Smooth muscle cell (in vitro differentiated cells): ENCODE data around the gene DOCK7. TPM values are rescaled to one million over a fixed set of nuclear protein-coding genes. Genes with fewer than 3 reads are reported as not detected.
A peak's percentile ranks its signal among the peaks of the same experiment; 100 is the strongest.
"Not testable (repeated sequence)": the region's sequence is repeated elsewhere in the genome, so short reads cannot be mapped to it uniquely, and the experiment has no call there.

ENCODE experiments used
- DNase-seq: peaks from one replicate; lab custom pipeline; 2025; ENCODE audit not compliant: unreplicated experiment; lab: John Stamatoyannopoulos, UW
- H2AFZ ChIP-seq: fragments of 200-600 bp; sonication (generic); 2 replicates; pipeline ENCODE4 v1.6.0; 2016; ENCODE audit warnings: antibody characterized with exemption, low read depth, mild to moderate bottlenecking
- H3F3A ChIP-seq: fragments of 200-600 bp; sonication (generic); 2 replicates; pipeline ENCODE4 v1.6.0; 2017; ENCODE audit warnings: antibody characterized with exemption, low read depth
- H3K27ac ChIP-seq: fragments of 200-600 bp; sonication (generic); 2 replicates; pipeline ENCODE4 v1.5.1; 2016; ENCODE audit warnings: low read depth, mild to moderate bottlenecking
- H3K27me3 ChIP-seq: fragments of 200-600 bp; sonication (generic); 2 replicates; pipeline ENCODE4 v1.6.1; 2016; ENCODE audit warnings: low read depth, mild to moderate bottlenecking
- H3K36me3 ChIP-seq: fragments of 200-600 bp; sonication (generic); 2 replicates; pipeline ENCODE4 v1.5.1; 2016; ENCODE audit warnings: low read depth
- H3K4me1 ChIP-seq: fragments of 200-600 bp; sonication (generic); 2 replicates; pipeline ENCODE4 v1.5.1; 2016; ENCODE audit warnings: low read depth
- H3K4me2 ChIP-seq: fragments of 200-600 bp; sonication (generic); 2 replicates; pipeline ENCODE4 v1.6.0; 2016; ENCODE audit warnings: mild to moderate bottlenecking
- H3K4me3 ChIP-seq: fragments of 200-600 bp; sonication (generic); 2 replicates; pipeline ENCODE4 v1.5.1; 2016; ENCODE audit warnings: mild to moderate bottlenecking
- H3K79me2 ChIP-seq: fragments of 200-600 bp; sonication (generic); 2 replicates; pipeline ENCODE4 v1.6.0; 2016; ENCODE audit warnings: low read depth, mild to moderate bottlenecking
- H3K9ac ChIP-seq: fragments of 200-600 bp; sonication (generic); 2 replicates; pipeline ENCODE4 v1.6.0; 2016; ENCODE audit warnings: low read depth
- H3K9me3 ChIP-seq: fragments of 200-600 bp; sonication (generic); replicated peaks from 2 replicates; pipeline ENCODE4 v1.5.1; 2016; ENCODE audit warnings: low read depth
- H4K20me1 ChIP-seq: fragments of 200-600 bp; sonication (generic); 2 replicates; pipeline ENCODE4 v1.6.0; 2016; ENCODE audit warnings: low read depth
- CTCF ChIP-seq: fragments of 200-600 bp; sonication (generic); IDR thresholded peaks from 2 replicates; pipeline ENCODE4 v1.5.1; 2017; ENCODE audit warnings: borderline replicate concordance, mild to moderate bottlenecking, antibody characterized with exemption; ENCODE audit not compliant: insufficient read depth, poor library complexity, severe bottlenecking
- WGBS: methylation state at CpG from one replicate; pipeline ENCODE4 v1.1.7; 2016; ENCODE audit warnings: low lambda C conversion rate; 5-methylcytosine and 5-hydroxymethylcytosine counted together
- polyA plus RNA-seq: library from polyadenylated mRNA; unstranded; fragments of >200 nt; fragmentation: Nextera tagmentation; extraction: Ambion mirVana; gene quantifications from 2 replicates; pipeline ENCODE4 v1.2.1, GENCODE V29; 2016
- total RNA-seq: library from RNA; depleted of rRNA; stranded (reverse); fragments of >200 nt; gene quantifications from 2 replicates; pipeline ENCODE4 v1.2.3, GENCODE V29; 2014

Gene DOCK7
- total and polyA plus RNA-seq, 2 experiments from 2014 or later, result 19.6 to 81.3 TPM

GRCh38 chr1:62687421-62687902 lies 724 bp downstream of the DOCK7 start:
- H4K20me1 ChIP-seq, result peaks cover 38% of the 10 kb centered on the region
- H2AFZ ChIP-seq, result peak overlapping the region; percentile 74
- peak overlapping the region; percentile 93 for H3K27ac ChIP-seq
- TF ChIP-seq CTCF, result no peak
- no peaks in the 10 kb centered on the region for H3K27me3 ChIP-seq
- H3K9me3 ChIP-seq, result no peaks in the 10 kb centered on the region
- H3K4me3 ChIP-seq, result peak overlapping the region; percentile 77
- peaks cover 4% of the 10 kb centered on the region for H3F3A ChIP-seq
- peaks cover 24% of the 10 kb centered on the region for H3K4me1 ChIP-seq
- no peaks in the 10 kb centered on the region for H3K36me3 ChIP-seq
- H3K79me2 ChIP-seq, result peaks cover 49% of the 10 kb centered on the region
- H3K4me2 ChIP-seq, result peak overlapping the region; percentile 87
- DNase-seq, result no peak
- WGBS, result 2% methylated on average over 19 of the region's 33 CpGs
- peak overlapping the region; percentile 85 for H3K9ac ChIP-seq

GRCh38 chr1:62686822-62687221 lies 1.4 kb downstream of the DOCK7 start:
- Histone ChIP-seq H4K20me1 (peaks cover 44% of the 10 kb centered on the region), H3K27ac (no peak overlapping the region), H3K9me3 (no peaks in the 10 kb centered on the region), H3K9ac (no peak overlapping the region), H3K27me3 (no peaks in the 10 kb centered on the region), H2AFZ (no peak overlapping the region), H3K4me1 (peaks cover 24% of the 10 kb centered on the region), H3K4me2 (peak overlapping the region; percentile 87), H3K79me2 (peaks cover 55% of the 10 kb centered on the region), H3K4me3 (peak overlapping the region; percentile 77), H3K36me3 (no peaks in the 10 kb centered on the region), H3F3A (peaks cover 5% of the 10 kb centered on the region)
- WGBS, result 88% methylated on average over 7 of the region's 7 CpGs
- TF ChIP-seq CTCF, result no peak
- no peak for DNase-seq

GRCh38 chr1:62685431-62685859 lies 2.7 kb downstream of the DOCK7 start:
- Histone ChIP-seq H3K9ac (no peak overlapping the region), H4K20me1 (peaks cover 47% of the 10 kb centered on the region), H3K4me3 (no peak overlapping the region), H3K79me2 (peaks cover 62% of the 10 kb centered on the region), H3K36me3 (no peaks in the 10 kb centered on the region), H3K27ac (no peak overlapping the region), H3K9me3 (no peaks in the 10 kb centered on the region), H3K4me2 (peak overlapping the region; percentile 58), H2AFZ (no peak overlapping the region), H3K4me1 (peaks cover 19% of the 10 kb centered on the region), H3K27me3 (no peaks in the 10 kb centered on the region), H3F3A (peaks cover 3% of the 10 kb centered on the region)
- no peak for DNase-seq
- TF ChIP-seq CTCF, result no peak
- 68% methylated on average over 3 of the region's 3 CpGs for WGBS

- H3K9ac ChIP-seq, result no peak overlapping the region
- peaks cover 3% of the 10 kb centered on the region for H3F3A ChIP-seq
- no peak overlapping the region for H3K4me2 ChIP-seq
- H3K27ac ChIP-seq, result no peak overlapping the region
- peaks cover 8% of the 10 kb centered on the region for H3K4me1 ChIP-seq
- no peaks in the 10 kb centered on the region for H3K27me3 ChIP-seq
- no peak overlapping the region for H2AFZ ChIP-seq
- H3K79me2 ChIP-seq, result peaks cover 85% of the 10 kb centered on the region
- H3K36me3 ChIP-seq, result no peaks in the 10 kb centered on the region
- no peaks in the 10 kb centered on the region for H3K9me3 ChIP-seq
- TF ChIP-seq CTCF, result no peak
- H3K4me3 ChIP-seq, result no peak overlapping the region
- H4K20me1 ChIP-seq, result peaks cover 67% of the 10 kb centered on the region
- DNase-seq, result no peak
Measured at GRCh38 chr1:62682531-62682930, 5.7 kb downstream of the DOCK7 start.

GRCh38 chr1:62680992-62681391 lies 7.2 kb downstream of the DOCK7 start:
- H3K27ac ChIP-seq, H3F3A ChIP-seq, H3K9me3 ChIP-seq, H3K4me3 ChIP-seq, H3K4me2 ChIP-seq, H3K4me1 ChIP-seq, H2AFZ ChIP-seq, DNase-seq, H3K36me3 ChIP-seq, H3K9ac ChIP-seq, H3K27me3 ChIP-seq: not testable (repeated sequence)
- Histone ChIP-seq H4K20me1 (peaks cover 76% of the 10 kb centered on the region), H3K79me2 (peaks cover 82% of the 10 kb centered on the region)
- WGBS, result 100% methylated on average over 2 of the region's 2 CpGs

GRCh38 chr1:62677822-62678221 lies 10.4 kb downstream of the DOCK7 start:
- not testable (repeated sequence) for H3K4me3 ChIP-seq, DNase-seq, H3F3A ChIP-seq, H2AFZ ChIP-seq, H3K9me3 ChIP-seq, H3K4me1 ChIP-seq, H3K4me2 ChIP-seq, H3K36me3 ChIP-seq, H3K9ac ChIP-seq, H3K27me3 ChIP-seq
- WGBS, result 98% methylated on average over 2 of the region's 2 CpGs
- Histone ChIP-seq H3K27ac (peak overlapping the region; percentile 37), H4K20me1 (peaks cover 79% of the 10 kb centered on the region), H3K79me2 (peaks cover 83% of the 10 kb centered on the region)
